GM19238 (cell line): ENCODE results near the gene DLGAP1.

ENCODE experiments used
- DNase-seq: peaks from one replicate; pipeline ENCODE4 v3.0.0; 2011; ENCODE audit warnings: low spot score; ENCODE audit not compliant: insufficient read length

Gene DLGAP1

GRCh38 chr18:4181882-4182568 lies 273.1 kb downstream of the DLGAP1 start:
- DNase-seq = no peak

- no peak for DNase-seq
Measured at GRCh38 chr18:4181086-4181485, 274.0 kb downstream of the DLGAP1 start.

- no peak for DNase-seq
Measured at GRCh38 chr18:4172196-4173100, 282.7 kb downstream of the DLGAP1 start.

- no peak for DNase-seq
Measured at GRCh38 chr18:4157352-4157751, 297.8 kb downstream of the DLGAP1 start.

GRCh38 chr18:4146797-4147196 lies 308.3 kb downstream of the DLGAP1 start:
- no peak for DNase-seq

- DNase-seq = no peak
Measured at GRCh38 chr18:4144201-4144600, 310.9 kb downstream of the DLGAP1 start.

- no peak for DNase-seq
Measured at GRCh38 chr18:4143585-4143984, 311.5 kb downstream of the DLGAP1 start.

- no peak for DNase-seq
Measured at GRCh38 chr18:4142876-4143275, 312.2 kb downstream of the DLGAP1 start.

GRCh38 chr18:4134700-4135099 lies 320.4 kb downstream of the DLGAP1 start:
- DNase-seq = no peak

GRCh38 chr18:4130734-4131719 lies 324.1 kb downstream of the DLGAP1 start:
- DNase-seq = no peak

- DNase-seq = no peak
Measured at GRCh38 chr18:4126939-4127338, 328.2 kb downstream of the DLGAP1 start.

- DNase-seq = no peak
Measured at GRCh38 chr18:4125627-4126230, 329.4 kb downstream of the DLGAP1 start.

GRCh38 chr18:4125224-4125623 lies 329.9 kb downstream of the DLGAP1 start:
- DNase-seq = no peak

GRCh38 chr18:4119813-4120212 lies 335.3 kb downstream of the DLGAP1 start:
- no peak for DNase-seq

GRCh38 chr18:4119127-4119648 lies 335.9 kb downstream of the DLGAP1 start:
- no peak for DNase-seq

GRCh38 chr18:4108016-4108415 lies 347.1 kb downstream of the DLGAP1 start:
- no peak for DNase-seq

GRCh38 chr18:4107049-4107467 lies 348.0 kb downstream of the DLGAP1 start:
- DNase-seq = no peak

- DNase-seq = peak; percentile 13
Measured at GRCh38 chr18:4106407-4107033, 348.6 kb downstream of the DLGAP1 start.

- DNase-seq = no peak
Measured at GRCh38 chr18:4102901-4103300, 352.2 kb downstream of the DLGAP1 start.

- no peak for DNase-seq
Measured at GRCh38 chr18:4101009-4101408, 354.1 kb downstream of the DLGAP1 start.
